ENCODE data around the gene TRIML1.

DNA sequence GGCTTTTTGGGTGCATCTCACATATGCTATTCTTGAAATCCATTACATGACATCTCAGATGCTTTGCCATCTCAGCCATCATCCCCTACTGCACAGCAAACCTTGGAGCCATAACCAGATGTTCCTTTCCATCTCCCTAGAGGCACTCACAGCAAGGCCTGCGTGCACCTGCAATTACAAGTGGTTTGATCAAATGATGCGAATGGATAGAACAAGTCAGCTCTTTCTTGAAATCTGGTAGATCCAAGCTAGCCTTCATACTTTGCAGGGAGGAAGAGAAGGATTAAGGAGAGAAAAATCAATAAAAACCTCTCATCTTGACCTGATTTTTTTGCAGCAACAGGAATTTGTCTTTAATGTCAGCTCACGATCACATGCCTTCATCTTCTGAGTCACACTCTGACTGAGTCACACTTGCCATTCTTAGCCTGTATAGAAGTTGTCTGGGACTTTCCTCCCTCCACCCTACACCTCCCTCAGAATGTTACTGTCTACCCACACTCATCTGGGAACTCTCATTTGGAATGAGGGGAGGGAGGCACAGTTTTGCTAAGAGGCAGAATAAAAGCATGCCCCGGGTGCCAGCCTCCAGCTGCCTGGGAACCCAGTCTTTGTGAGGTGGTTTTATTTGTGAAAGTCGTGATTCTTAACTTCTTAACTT is 11.9 kb upstream of the TRIML1 start:
- TF ChIP-seq POLR2A (IDR thresholded peaks at IDR 0.05; ENCODE audit: low read length): no peak
- TF ChIP-seq GATA1 (IDR thresholded peaks at IDR 0.05; ENCODE audit: low read depth, low read length): no peak

Data from erythroblast (primary cell).